Erythroblast (primary cell): ENCODE results near the gene POR.

Experiments used
- GATA1 ChIP-seq: IDR thresholded peaks from 2 replicates; pipeline ENCODE4 v1.6.1; 2011; ENCODE audit warnings: low read depth, mild to moderate bottlenecking, control low read depth, low read length, moderate library complexity
- POLR2A ChIP-seq: IDR thresholded peaks from 2 replicates; pipeline ENCODE4 v1.6.1; 2011; ENCODE audit warnings: mild to moderate bottlenecking, low read length

DNA sequence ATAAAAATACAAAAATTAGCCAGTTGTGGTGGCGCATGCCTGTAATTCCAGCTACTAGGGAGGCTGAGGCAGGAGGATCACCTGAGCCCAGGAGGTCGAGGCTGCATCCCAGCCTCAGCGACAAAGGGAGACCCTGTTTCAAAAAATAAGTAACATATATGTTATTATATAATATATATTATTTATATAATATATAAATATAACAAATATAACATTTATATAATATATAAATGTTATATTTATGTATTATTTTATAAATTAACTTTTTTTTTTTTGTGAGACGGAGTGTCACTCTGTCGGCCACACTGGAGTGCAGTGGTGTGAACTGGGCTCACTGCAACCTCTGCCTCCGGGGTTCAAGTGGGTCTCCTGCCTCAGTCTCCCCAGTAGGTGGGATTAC lies 1.5 kb upstream of the POR start:
- no peak for TF ChIP-seq POLR2A
- TF ChIP-seq GATA1, result no peak
